H1 (cell line): Measurements from ENCODE around the gene CYB561A3. TPM values are rescaled to one million over a fixed set of nuclear protein-coding genes. Genes with fewer than 3 reads are reported as not detected.

Experiments used
- CTCF ChIA-PET: fragments of 300-600 bp; sonication (Branson Sonifier 250); formaldehyde crosslinking; loops from one replicate; lab custom pipeline; 2021; ENCODE audit not compliant: partially characterized antibody; lab: Charles Lee
- POLR2A ChIA-PET: fragments of 300-600 bp; sonication (Branson Sonifier 250); formaldehyde crosslinking; loops from one replicate; lab custom pipeline; 2021; ENCODE audit warnings: inconsistent platforms; ENCODE audit not compliant: partially characterized antibody; lab: Charles Lee
- DNase-seq, 2 experiments: peaks; one replicate each; pipeline versions ENCODE4 v3.0.0 to v3.0.0-alpha.2; 2010 to 2022; ENCODE audit warnings: low spot score in 2 of 2, low read depth in 1 of 2, mixed read lengths in 1 of 2
- FAIRE-seq: peaks from 2 replicates; lab custom pipeline; 2011; peaks lifted over from hg19 to GRCh38; lab: Jason Lieb, UNC
- H2AFZ ChIP-seq: 2 replicates; pipeline ENCODE4 v1.8.1; 2012; ENCODE audit warnings: low read length, inconsistent platforms
- H2AK5ac ChIP-seq: 2 replicates; pipeline ENCODE4 v1.6.1; 2013; ENCODE audit warnings: low read depth, low read length
- H2BK120ac ChIP-seq: replicated peaks from 2 replicates; pipeline ENCODE3; 2013; ENCODE audit warnings: low read depth, low read length, inconsistent platforms
- H2BK12ac ChIP-seq: 2 replicates; pipeline ENCODE4 v1.6.1; 2013; ENCODE audit warnings: low read depth, low read length
- H2BK15ac ChIP-seq: 2 replicates; pipeline ENCODE4 v1.6.1; 2013; ENCODE audit warnings: low read length
- H2BK20ac ChIP-seq: 2 replicates; pipeline ENCODE4 v1.6.1; 2013; ENCODE audit warnings: low read length
- H2BK5ac ChIP-seq: 2 replicates; pipeline ENCODE4 v1.6.1; 2013; ENCODE audit warnings: low read depth, low read length
- H3K14ac ChIP-seq: 2 replicates; pipeline ENCODE4 v1.6.1; 2013; ENCODE audit warnings: inconsistent platforms; ENCODE audit not compliant: insufficient read length
- H3K18ac ChIP-seq: 2 replicates; pipeline ENCODE4 v1.6.1; 2013; ENCODE audit warnings: low read length; ENCODE audit errors: extremely low read depth
- H3K23ac ChIP-seq: 2 replicates; pipeline ENCODE4 v1.6.1; 2013; ENCODE audit warnings: inconsistent platforms; ENCODE audit not compliant: insufficient read length
- H3K23me2 ChIP-seq: 2 replicates; pipeline ENCODE4 v1.6.1; 2013; ENCODE audit warnings: low read depth, low read length
- H3K27ac ChIP-seq: 2 replicates; pipeline ENCODE4 v1.6.1; 2011; ENCODE audit warnings: low read depth, low read length, inconsistent platforms
- H3K27me3 ChIP-seq, 4 experiments: replicated peaks in 1 of 4; 1 replicate in 1 of 4; 2 replicates in 3 of 4; pipeline versions ENCODE4 v1.6.1 to v1.8.1; 2011 to 2013; ENCODE audit warnings: low read length in 3 of 4, mild to moderate bottlenecking in 3 of 4, inconsistent platforms in 2 of 4, mixed read lengths in 2 of 4, moderate library complexity in 1 of 4; ENCODE audit not compliant: control insufficient read depth in 3 of 4, insufficient read depth in 3 of 4; ENCODE audit errors: extremely low read depth in 1 of 4
- H3K36me3 ChIP-seq, 4 experiments: 2 replicates each; pipeline versions ENCODE4 v1.6.1 to v1.8.1; 2011 to 2013; ENCODE audit warnings: mild to moderate bottlenecking in 4 of 4, low read length in 3 of 4, moderate library complexity in 2 of 4, control low read depth in 1 of 4, inconsistent platforms in 1 of 4; ENCODE audit not compliant: insufficient read depth in 4 of 4, control insufficient read depth in 2 of 4
- H3K4ac ChIP-seq: replicated peaks from 2 replicates; pipeline ENCODE3; 2013; ENCODE audit warnings: low read length, low read depth, mixed read lengths, inconsistent platforms; ENCODE audit not compliant: insufficient read length
- H3K4me1 ChIP-seq, 4 experiments: replicated peaks in 1 of 4; 1 replicate in 1 of 4; 2 replicates in 3 of 4; pipeline versions ENCODE4 v1.6.1 to v1.8.1; 2011 to 2013; ENCODE audit warnings: low read length in 3 of 4, inconsistent platforms in 2 of 4, mixed read lengths in 1 of 4; ENCODE audit not compliant: insufficient read depth in 4 of 4, control insufficient read depth in 3 of 4
- H3K4me2 ChIP-seq, 2 experiments: 2 replicates each; pipeline versions ENCODE4 v1.6.1 to v1.8.1; 2011 to 2013; ENCODE audit warnings: low read depth in 2 of 2, low read length in 2 of 2, control low read depth in 1 of 2, inconsistent platforms in 1 of 2, mild to moderate bottlenecking in 1 of 2; ENCODE audit not compliant: insufficient read depth in 1 of 2
- H3K4me3 ChIP-seq, 4 experiments: fragments of 200-600, 300-600 bp in 1 of 4; sonication (generic), shearing (Covaris generic), sonication (Bioruptor Twin) in 1 of 4; 2 replicates each; pipeline versions ENCODE4 v1.5.1 to v1.8.1; 2011 to 2016; ENCODE audit warnings: low read length in 4 of 4, low read depth in 3 of 4, control low read depth in 2 of 4, inconsistent platforms in 2 of 4, mild to moderate bottlenecking in 2 of 4, mixed read lengths in 1 of 4, moderate library complexity in 1 of 4; ENCODE audit not compliant: insufficient read depth in 2 of 4; ENCODE audit errors: extremely low read depth in 1 of 4
- H3K56ac ChIP-seq: replicated peaks from 2 replicates; pipeline ENCODE3; 2013; ENCODE audit warnings: low read depth, mild to moderate bottlenecking, mixed read lengths, low read length, inconsistent platforms; ENCODE audit not compliant: insufficient read length
- H3K79me1 ChIP-seq: 2 replicates; pipeline ENCODE4 v1.6.1; 2013; ENCODE audit warnings: low read depth, low read length, control low read depth
- H3K79me2 ChIP-seq, 2 experiments: 2 replicates each; pipeline versions ENCODE4 v1.6.1 to v1.8.1; 2012 to 2013; ENCODE audit warnings: low read length in 2 of 2, mild to moderate bottlenecking in 2 of 2, inconsistent platforms in 1 of 2; ENCODE audit not compliant: insufficient read depth in 2 of 2, control insufficient read depth in 1 of 2
- H3K9ac ChIP-seq, 4 experiments: replicated peaks in 1 of 4; 1 replicate in 1 of 4; 2 replicates in 3 of 4; pipeline versions ENCODE4 v1.6.1 to v1.8.1; 2011 to 2013; ENCODE audit warnings: low read depth in 3 of 4, low read length in 3 of 4, control low read depth in 2 of 4, mild to moderate bottlenecking in 2 of 4, moderate library complexity in 2 of 4, inconsistent platforms in 1 of 4; ENCODE audit errors: extremely low read depth in 1 of 4
- H3K9me3 ChIP-seq, 2 experiments: 2 replicates each; pipeline versions ENCODE4 v1.6.1 to v1.8.1; 2012 to 2013; ENCODE audit warnings: mild to moderate bottlenecking in 2 of 2, moderate library complexity in 2 of 2, control low read depth in 1 of 2, inconsistent platforms in 1 of 2, low read depth in 1 of 2, low read length in 1 of 2, mixed read lengths in 1 of 2; ENCODE audit not compliant: insufficient read depth in 2 of 2
- H4K20me1 ChIP-seq, 2 experiments: replicated peaks in 1 of 2; 2 replicates each; pipeline versions ENCODE3 to v1.8.1; 2011 to 2013; ENCODE audit warnings: inconsistent platforms in 2 of 2, low read length in 2 of 2, mild to moderate bottlenecking in 1 of 2; ENCODE audit not compliant: insufficient read depth in 2 of 2, control insufficient read depth in 1 of 2
- H4K5ac ChIP-seq: 2 replicates; pipeline ENCODE4 v1.6.1; 2013; ENCODE audit warnings: low read length, low read depth, mixed read lengths, inconsistent platforms; ENCODE audit not compliant: insufficient read length
- H4K8ac ChIP-seq: 2 replicates; pipeline ENCODE4 v1.8.0; 2013; ENCODE audit warnings: mild to moderate bottlenecking, moderate library complexity, low read length, inconsistent platforms; ENCODE audit not compliant: insufficient read depth; ENCODE audit errors: extremely low read depth
- H4K91ac ChIP-seq: replicated peaks from 2 replicates; pipeline ENCODE3; 2013; ENCODE audit warnings: low read length, mixed read lengths, inconsistent platforms; ENCODE audit not compliant: insufficient read length
- BACH1 ChIP-seq: IDR thresholded peaks from 2 replicates; pipeline ENCODE4 v1.6.1; 2012; ENCODE audit warnings: low read length, improper control_type of control experiment
- CEBPB ChIP-seq: IDR thresholded peaks from 2 replicates; pipeline ENCODE4 v1.6.1; 2012; ENCODE audit warnings: low read depth, low read length
- CREB1 ChIP-seq: IDR thresholded peaks from 2 replicates; pipeline ENCODE4 v1.6.1; 2012; ENCODE audit warnings: inconsistent platforms
- EGR1 ChIP-seq: IDR thresholded peaks from 2 replicates; pipeline ENCODE4 v1.6.1; 2011; ENCODE audit warnings: low read depth, low read length, borderline replicate concordance
- EZH2 ChIP-seq: fragments of 200-600 bp; sonication (generic); IDR thresholded peaks from 2 replicates; pipeline ENCODE4 v1.7.1; 2012; ENCODE audit warnings: low read depth, mild to moderate bottlenecking, moderate library complexity, low read length, inconsistent platforms; ENCODE audit not compliant: severe bottlenecking
- KDM4A ChIP-seq: IDR thresholded peaks from one replicate; pipeline ENCODE4 v1.7.1; 2012; ENCODE audit warnings: low read depth, mild to moderate bottlenecking, moderate library complexity, low read length, inconsistent platforms; ENCODE audit not compliant: severe bottlenecking
- NRF1 ChIP-seq: IDR thresholded peaks from 2 replicates; pipeline ENCODE4 v1.6.1; 2011; ENCODE audit warnings: mild to moderate bottlenecking, low read depth, low read length, improper control_type of control experiment
- RXRA ChIP-seq: IDR thresholded peaks from 2 replicates; pipeline ENCODE4 v1.6.1; 2011; ENCODE audit warnings: low read depth, mild to moderate bottlenecking, low read length, moderate library complexity; ENCODE audit not compliant: insufficient read depth
- SP1 ChIP-seq: IDR thresholded peaks from 2 replicates; pipeline ENCODE4 v1.6.1; 2011; ENCODE audit warnings: low read depth, low read length
- SRF ChIP-seq: IDR thresholded peaks from 2 replicates; pipeline ENCODE4 v1.6.1; 2011; ENCODE audit warnings: mild to moderate bottlenecking, low read depth, low read length, moderate library complexity
- TAF1 ChIP-seq: IDR thresholded peaks from 2 replicates; pipeline ENCODE4 v1.6.1; 2011; ENCODE audit warnings: mild to moderate bottlenecking, low read depth, low read length
- TEAD4 ChIP-seq: IDR thresholded peaks from 2 replicates; pipeline ENCODE4 v1.6.1; 2012; ENCODE audit warnings: low read depth, low read length, inconsistent platforms, mixed read lengths
- YY1 ChIP-seq: IDR thresholded peaks from 2 replicates; pipeline ENCODE4 v1.6.1; 2011; ENCODE audit warnings: low read depth, mild to moderate bottlenecking, low read length
- WGBS, 2 experiments: shearing (Covaris generic) in 1 of 2; methylation state at CpG; one replicate each; pipeline versions ENCODE4 v1.1.6 to v1.1.7; 2013 to 2015; ENCODE audit warnings: low lambda C conversion rate in 2 of 2, mixed read lengths in 2 of 2, inconsistent platforms in 1 of 2, low coverage in 1 of 2, missing lambda C conversion rate in 1 of 2; ENCODE audit not compliant: insufficient replicate concordance in 2 of 2, insufficient coverage in 1 of 2, insufficient read length in 1 of 2; ENCODE audit errors: extremely low coverage in 1 of 2, missing lambda C conversion rate in 1 of 2; 5-methylcytosine and 5-hydroxymethylcytosine counted together
- polyA plus RNA-seq, 7 experiments: library from polyadenylated mRNA; depleted of rRNA in 3 of 7; stranded (reverse) in 5 of 7; unstranded in 2 of 7; fragments of >200 nt in 5 of 7; fragments of 200-250 nt in 2 of 7; gene quantifications; 1 replicate in 5 of 7; 2 replicates in 1 of 7; 4 replicates in 1 of 7; pipeline versions ENCODE4 v1.2.1 to v1.2.3, GENCODE V29; 2011 to 2013; ENCODE audit warnings: missing spikeins in 2 of 7, mixed read lengths in 2 of 7
- total RNA-seq: library from RNA; stranded (reverse); fragmentation: NEBNext Ultra II Directional; extraction: Animal tissue kit (Norgen Biotek cat#: 25700); gene quantifications from 2 replicates; pipeline ENCODE4 v1.2.1, GENCODE V29; 2021
- TF ChIP-seq, protein P1 (sequence below): IDR thresholded peaks from 2 replicates; pipeline ENCODE4 v1.6.1; 2012; ENCODE audit warnings: low read length, inconsistent platforms

Gene CYB561A3
- total and polyA plus RNA-seq, 2 of the 8 experiments (the other 6 are each of a cell fraction or from before 2014, with no cell fraction given), result 29.6 to 41.2 TPM

DNA sequence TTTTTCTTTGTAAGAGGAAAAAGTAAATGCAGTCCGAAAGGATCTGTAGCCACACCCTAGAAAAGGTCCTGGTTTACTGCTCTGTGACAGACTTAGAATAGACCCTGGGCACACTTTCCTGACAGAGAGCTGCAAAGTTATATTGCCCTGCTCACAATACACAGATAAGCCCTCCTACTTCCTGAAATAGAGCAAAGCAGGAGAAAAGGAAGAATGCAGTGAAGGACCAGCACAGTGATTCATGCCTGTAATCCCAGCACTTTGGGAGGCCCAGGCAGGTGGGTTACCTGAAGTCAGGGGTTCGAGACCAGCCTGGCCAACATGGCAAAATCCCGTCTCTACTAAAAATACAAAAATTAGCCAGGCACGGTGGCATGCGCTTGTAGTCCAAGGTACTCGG is 2.2 kb downstream of the CYB561A3 start:
- Histone ChIP-seq H2BK120ac (no peak overlapping the region), H2BK5ac (no peak overlapping the region), H3K4ac (no peak overlapping the region), H2BK12ac (no peak overlapping the region), H3K9ac (no peak overlapping the region; a peak in 1 of 7 replicates), H3K4me3 (no peak overlapping the region), H3K56ac (no peak overlapping the region), H3K27ac (no peak overlapping the region), H4K5ac (no peak overlapping the region), H2AFZ (no peak overlapping the region), H3K23ac (no peak overlapping the region), H3K36me3 (peaks cover 5 to 6% (median 6%) of the 10 kb centered on the region in 4 experiments; a peak in 7 of 8 replicates), H2BK20ac (no peak overlapping the region), H3K4me2 (no peak overlapping the region), H3K23me2 (peaks cover 14% of the 10 kb centered on the region), H4K20me1 (no peaks in the 10 kb centered on the region), H3K9me3 (no peaks in the 10 kb centered on the region), H4K8ac (no peak overlapping the region), H2AK5ac (no peak overlapping the region), H3K27me3 (no peaks in the 10 kb centered on the region), H3K4me1 (no peaks in the 10 kb centered on the region), H3K79me1 (peaks cover 6% of the 10 kb centered on the region), H4K91ac (no peak overlapping the region), H3K14ac (no peak overlapping the region), H2BK15ac (no peak overlapping the region), H3K79me2 (peaks cover 3 to 23% of the 10 kb centered on the region in 2 experiments), H3K18ac (no peak overlapping the region)
- ChIA-PET POLR2A (interaction anchor here (0.6 to 39.7 kb wide), 7 partner anchors 7 to 69 kb away, joined by 3 to 1106 read pairs (median 70); partner anchors contain the start of genes CPSF7, CYB561A3, DDB1 and SDHAF2), CTCF (interaction anchor here (0.7 to 22.8 kb wide), 4 partner anchors 22 to 181 kb away, joined by 4 to 255 read pairs (median 102); partner anchors contain the start of genes DDB1 and TKFC)
- FAIRE-seq (no peak), DNase-seq (no peak)
- 100% methylated on average over 6 of the region's 6 CpGs; no CpG with 5 or more reads in 1 of the 2 experiments for WGBS, 2 experiments
- no peak for TF ChIP-seq NRF1
- TF ChIP-seq EGR1, result no peak
- no peak for TF ChIP-seq RXRA
- no peak for TF ChIP-seq BACH1
- TF ChIP-seq TEAD4, result no peak
- TF ChIP-seq SP1, result no peak
- TF ChIP-seq KDM4A, result no peak
- TF ChIP-seq, protein P1, sequence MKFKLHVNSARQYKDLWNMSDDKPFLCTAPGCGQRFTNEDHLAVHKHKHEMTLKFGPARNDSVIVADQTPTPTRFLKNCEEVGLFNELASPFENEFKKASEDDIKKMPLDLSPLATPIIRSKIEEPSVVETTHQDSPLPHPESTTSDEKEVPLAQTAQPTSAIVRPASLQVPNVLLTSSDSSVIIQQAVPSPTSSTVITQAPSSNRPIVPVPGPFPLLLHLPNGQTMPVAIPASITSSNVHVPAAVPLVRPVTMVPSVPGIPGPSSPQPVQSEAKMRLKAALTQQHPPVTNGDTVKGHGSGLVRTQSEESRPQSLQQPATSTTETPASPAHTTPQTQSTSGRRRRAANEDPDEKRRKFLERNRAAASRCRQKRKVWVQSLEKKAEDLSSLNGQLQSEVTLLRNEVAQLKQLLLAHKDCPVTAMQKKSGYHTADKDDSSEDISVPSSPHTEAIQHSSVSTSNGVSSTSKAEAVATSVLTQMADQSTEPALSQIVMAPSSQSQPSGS, result no peak
- no peak for TF ChIP-seq TAF1
- TF ChIP-seq EZH2, result no peak
- TF ChIP-seq YY1, result no peak
- TF ChIP-seq CEBPB, result no peak
- TF ChIP-seq CREB1, result no peak
- no peak for TF ChIP-seq SRF
